HG02973 (cell line): Measurements from ENCODE around the gene HACD2.

ENCODE experiments used
- ATAC-seq: cut with Tn5 transposase; IDR thresholded peaks from one replicate; pipeline ENCODE4 v1.9.1; 2021; ENCODE audit warnings: moderate library complexity; ENCODE audit not compliant: unreplicated experiment

Gene HACD2

DNA sequence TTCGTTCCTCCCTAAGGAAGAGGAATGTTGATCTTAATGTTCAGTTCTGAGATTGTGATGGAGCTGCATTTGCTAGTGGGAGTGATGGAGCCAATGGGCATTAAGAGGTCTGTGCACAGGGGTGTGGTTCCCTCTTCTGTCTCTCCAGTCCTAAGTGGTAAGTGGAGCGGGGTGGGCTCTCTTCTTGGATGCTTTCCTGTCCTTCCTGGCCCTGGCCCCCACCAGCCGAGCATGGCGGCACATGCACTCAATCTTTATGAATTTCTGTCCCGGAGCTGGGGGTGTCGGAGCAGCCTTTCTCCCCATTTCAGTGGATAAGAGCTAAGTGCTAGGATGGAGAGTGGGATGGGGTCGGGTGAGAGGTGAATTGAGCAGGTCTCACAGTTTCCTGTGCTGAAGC lies 98.4 kb downstream of the HACD2 start:
- ATAC-seq, result no peak

DNA sequence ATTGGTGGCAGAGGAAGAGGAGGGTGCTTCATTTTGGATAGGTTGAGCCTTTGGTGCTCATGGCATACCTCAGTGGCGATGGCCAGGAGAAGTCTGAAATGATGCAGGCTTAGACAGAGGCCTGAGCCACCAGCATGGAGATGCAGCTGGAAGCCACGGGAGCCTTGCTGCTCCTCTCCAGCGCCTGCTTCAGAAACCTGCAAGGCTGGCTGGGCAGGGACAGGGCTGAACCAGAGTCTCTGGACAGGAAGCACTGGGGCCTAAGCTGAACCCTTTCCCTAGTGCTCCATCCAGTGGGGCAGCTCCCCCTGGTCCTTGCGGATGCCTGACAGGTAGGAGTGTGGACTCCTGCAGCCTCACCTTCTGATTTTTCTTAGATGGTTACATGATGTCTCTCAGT lies 99.3 kb downstream of the HACD2 start:
- ATAC-seq, result no peak

DNA sequence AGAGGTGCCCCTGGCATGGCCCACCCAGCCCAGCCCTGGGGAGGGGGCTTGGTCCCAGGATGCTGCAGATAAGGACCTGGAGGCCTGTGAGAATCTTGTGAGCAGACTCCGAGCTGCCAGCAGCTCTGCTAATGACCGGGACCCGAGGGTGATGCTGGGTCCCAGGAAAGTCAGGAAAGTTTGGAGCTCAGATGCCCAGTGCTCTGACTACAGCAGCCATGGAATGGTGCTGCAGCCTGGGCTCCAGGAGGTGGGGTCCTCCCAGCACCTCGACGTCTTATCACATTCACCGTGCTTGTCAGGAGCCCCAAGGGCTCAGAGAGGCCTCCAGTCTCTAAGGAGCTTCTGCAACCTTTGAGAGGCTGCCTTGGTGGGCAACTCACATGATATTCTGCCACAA lies 101.7 kb downstream of the HACD2 start:
- no peak for ATAC-seq

DNA sequence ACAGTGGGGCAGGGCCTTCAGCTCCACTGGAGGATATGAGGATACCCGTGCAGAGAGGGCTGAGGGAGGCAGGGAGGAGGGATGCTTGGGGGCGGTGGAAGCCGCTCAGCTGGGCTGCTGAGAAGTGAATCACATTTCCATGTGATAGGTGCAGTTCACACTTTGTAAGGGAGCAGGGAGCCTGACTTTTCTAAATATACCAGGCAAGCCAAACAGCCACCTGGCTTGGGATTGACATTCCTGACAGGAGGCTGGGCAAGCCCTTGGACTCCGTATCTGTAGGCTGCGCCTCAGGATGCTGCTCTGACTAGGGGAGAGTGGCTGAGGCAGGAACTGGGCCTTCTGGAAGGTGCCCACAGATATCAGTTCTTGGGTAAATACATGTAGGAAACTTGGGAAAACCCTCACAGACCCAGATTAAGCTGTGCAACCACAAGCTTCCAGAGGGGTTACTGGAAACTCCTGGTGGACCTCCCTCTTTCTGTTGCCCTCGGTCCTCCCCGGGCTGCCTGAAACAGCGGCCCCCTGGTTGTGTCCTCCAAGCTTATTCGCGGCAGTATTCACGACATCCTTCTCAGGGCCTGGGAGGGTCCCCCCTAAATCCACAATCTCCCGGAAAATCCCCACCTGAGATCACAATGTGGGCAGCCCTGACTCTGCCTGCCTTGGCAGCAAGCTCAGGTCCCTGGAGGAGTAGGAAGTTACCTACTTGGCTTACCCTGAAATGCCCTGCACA lies 103.0 kb downstream of the HACD2 start:
- no peak for ATAC-seq

DNA sequence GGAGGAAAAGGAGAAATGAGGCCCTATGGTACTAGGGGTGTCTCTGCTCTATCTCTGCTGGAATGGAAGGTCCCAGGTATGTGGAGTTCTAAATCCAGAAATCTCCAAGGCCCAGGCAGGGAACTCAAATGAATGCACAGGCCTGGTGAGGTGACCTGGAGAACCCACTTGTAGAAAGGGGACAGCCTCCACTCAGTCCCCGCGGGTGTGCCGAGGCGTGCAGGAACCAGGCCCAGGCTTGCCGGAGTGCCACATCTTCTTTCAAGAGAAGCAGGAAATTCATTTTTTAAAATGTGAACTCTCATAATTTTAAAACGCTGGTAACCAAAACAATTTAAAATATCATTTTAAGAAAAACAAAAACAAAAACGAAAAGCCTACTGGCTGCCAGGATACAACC lies 103.8 kb downstream of the HACD2 start:
- ATAC-seq, result no peak

DNA sequence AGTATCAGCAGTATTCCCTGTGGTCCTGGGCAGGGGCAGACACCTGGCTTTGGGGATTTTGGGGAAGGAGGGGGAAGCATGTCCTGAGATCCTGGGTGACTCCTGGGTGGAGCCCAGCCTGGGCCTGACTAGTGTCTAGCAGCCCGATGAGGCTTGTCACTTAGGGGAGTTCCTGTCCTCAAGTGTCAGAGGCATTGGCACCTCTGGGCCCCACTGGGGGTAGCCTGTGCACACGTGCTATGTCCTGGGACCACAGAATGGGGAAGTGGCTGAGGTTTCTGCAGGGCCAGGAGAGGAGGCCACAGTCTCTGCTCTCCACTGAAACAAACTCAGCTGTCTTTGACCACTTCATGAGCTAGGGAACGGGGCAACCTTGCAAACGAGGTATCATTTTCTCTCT lies 104.4 kb downstream of the HACD2 start:
- no peak for ATAC-seq

DNA sequence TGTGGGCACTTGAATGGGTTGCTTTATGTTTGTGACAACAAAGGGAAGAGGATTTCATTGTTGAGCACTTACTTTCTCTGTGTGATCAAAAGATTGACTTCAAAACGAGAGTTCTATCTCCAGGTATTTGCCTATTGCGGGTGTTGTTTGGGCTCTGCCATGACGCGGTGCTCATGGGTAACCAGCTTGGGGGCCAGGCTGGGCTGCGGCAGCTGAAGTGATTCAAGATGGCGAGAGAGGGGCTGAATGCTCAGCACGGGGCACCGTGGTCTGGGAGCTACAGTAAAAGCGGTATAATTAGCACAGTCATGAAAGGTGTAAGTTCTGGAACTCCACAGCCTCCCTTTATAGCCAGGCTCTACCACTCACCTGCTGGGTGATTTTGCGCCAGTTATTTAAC lies 105.0 kb downstream of the HACD2 start:
- no peak for ATAC-seq

DNA sequence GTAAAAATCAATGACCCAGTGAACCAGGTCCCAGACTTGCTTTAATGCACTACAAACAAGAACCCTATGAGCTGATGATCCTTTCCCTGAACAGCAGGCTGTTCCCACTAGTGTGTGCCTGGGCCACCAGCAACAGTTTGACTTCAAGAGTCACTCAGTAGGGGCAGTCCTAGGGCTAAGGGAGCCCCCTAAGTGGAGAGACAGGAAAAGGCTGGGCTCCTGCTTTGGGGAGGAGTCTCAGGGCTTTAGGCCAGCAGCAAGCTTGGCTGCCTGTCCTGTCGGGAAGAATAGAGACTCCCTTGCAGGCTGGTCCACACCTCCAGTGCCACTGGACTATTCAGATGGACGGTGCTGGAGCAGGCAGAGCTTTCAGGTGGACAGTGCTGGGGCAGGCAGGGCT lies 106.5 kb downstream of the HACD2 start:
- ATAC-seq, result no peak

DNA sequence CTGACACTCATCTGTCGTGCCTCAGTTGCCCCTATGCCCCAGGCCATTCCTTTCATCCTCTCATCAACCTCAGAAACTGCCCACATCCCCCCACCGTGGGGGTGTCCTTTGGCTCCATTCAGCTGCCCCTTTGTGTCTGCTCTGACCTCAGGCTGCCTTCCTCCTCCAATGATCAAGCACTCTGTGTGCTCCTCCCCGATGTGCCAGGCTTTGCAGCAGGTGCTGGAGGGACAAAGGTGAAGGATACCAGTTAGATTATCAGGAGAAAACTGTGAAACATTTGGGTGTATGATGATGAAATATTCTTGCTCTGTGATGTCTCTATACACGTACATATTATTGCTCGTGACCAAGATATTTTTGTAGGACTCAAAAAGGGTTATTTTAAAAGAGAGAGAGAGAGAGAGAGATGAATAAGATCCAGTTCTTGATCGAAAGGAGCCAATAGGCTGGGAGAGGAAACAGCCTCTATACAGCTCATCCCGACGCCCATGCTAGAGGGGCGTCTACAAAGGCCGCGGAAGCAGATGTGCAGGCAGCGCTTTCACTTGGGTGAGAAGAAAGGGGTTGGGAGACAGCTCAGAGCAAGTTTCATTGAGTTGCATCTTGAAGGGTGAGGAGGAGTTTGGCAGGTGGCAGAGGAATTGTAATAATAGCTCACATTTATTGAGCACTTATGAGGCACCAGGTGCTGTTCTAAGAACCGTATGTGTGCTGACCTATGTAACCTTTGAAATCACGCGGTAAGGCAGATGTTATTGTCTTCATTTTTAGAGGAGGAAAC lies 107.7 kb downstream of the HACD2 start:
- no peak for ATAC-seq

DNA sequence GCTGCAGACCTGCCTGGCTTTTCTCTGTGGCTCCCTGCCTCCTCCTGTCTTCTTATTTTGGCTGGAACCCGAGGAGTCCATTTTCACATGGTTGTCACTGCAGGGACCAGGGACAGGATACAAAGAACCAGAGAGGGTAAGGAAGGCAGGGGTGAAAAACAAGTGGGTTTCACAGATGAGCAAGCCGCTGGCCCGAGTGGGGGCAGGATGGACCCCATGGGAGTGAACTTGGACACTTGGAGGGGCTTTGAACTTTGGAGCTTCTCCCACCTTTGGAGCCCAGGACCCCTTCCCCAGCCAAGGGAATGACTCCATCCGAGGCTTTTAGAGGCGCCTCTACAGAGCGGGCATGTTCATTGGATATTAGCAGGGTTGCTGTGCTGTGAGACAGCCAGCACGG lies 109.1 kb downstream of the HACD2 start:
- ATAC-seq, result no peak

DNA sequence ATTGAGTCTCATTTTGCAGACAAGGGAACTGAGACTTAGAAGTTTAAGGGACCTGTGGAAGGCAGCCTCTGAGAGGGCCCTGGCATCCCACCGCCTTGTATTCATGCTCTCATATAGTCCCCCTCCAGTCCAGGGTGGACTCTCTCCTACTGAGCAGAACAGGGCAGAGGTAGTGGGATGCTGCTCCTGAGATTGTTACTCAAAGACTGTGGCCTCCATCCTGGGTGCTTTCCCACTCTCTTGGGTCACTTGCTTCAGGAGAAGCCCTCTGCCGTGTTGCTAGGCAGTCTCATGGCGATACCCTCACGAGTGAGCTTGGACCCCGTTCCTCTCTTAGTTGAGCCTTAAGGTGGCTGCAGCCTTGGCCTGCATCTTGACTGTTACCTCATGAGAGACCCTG lies 113.7 kb downstream of the HACD2 start:
- no peak for ATAC-seq

DNA sequence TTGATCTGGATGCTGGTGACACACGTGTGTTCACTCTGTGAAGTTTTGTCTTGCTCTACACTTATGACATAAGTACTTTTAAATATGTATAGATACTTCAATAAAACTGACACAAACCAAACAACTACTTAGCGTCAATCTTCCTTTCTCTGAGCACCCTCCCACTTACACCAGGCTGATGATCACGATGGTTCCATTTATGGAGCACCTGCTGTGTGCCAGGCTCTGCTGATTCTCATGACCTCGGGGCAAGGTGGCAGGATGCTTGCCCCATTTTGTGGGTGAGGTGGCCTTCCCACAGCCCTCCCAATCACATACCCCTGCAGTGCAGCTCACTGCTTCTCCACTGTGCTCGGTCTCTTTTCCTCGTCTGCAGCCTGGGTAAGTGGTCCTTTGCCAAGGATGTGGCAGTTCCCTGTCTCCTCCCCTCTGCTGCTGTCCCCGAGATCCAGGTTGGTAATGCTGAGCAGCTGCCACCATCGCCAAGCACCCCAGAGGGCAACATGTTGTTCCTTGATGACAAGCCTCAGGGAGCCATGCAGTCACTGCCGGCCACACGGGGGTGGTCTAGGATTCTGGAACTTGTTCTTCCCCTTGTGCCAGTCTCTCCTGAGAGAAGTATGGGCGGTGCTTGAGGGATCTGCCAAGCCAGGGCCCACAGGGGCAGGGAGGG lies 115.4 kb downstream of the HACD2 start:
- ATAC-seq, result no peak

DNA sequence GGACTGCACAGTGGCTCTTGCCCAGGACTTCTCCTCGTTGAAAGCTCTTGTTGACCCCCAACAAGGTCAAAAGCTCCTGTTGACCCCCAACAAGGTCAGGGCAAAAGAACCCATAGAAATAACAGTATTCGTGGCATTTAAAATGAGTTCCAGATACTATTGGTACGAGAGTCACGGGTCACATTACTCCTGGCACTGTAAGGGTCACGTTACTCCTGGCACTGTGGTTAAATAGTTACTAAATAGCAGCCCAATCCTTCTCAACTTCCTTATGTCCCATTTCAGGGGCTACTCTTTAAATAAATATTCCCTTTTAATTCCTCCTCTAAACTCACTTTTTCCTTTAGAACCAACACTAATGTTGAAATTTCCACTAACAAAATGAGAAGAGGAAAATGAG lies 117.8 kb downstream of the HACD2 start:
- ATAC-seq, result no peak

DNA sequence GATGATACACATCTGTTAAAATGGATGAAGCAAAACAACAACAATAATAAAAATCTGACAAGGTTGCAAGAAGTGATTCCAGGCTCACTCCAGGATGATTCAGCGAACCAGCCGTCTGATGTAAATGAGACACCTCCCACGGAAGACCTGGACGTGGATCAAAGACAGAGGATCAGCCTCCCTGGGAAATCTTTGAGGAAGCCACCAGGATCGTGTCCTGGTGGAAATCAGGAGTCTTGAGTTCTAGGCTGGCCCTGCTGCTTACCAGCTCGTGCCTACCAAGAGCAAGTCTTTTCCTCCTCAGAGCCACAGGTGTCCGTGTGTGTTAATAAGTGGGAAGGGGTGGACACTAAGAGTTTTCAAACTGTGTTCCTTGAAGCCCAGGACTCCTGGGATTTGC lies 120.6 kb downstream of the HACD2 start:
- ATAC-seq, result no peak

DNA sequence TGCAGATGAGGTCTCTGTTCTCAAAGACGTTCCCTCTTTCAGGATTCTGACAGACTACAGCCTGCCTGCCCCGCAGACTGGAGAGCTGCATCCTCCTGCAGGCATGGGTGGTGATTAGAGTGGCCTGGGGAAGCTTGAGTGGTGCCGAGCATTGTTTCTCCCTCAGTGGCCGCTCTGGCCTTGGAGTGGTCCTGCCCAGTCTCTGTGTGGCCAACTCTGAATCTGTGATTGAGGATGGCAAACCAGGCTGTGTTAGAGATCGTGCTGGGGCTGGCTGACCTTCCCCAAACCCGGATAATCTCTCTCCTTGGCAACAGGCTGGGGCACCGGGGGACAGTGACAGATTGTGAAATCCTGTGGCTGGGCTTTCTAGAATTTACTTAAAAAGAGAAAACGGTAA lies 125.0 kb downstream of the HACD2 start:
- ATAC-seq, result no peak

DNA sequence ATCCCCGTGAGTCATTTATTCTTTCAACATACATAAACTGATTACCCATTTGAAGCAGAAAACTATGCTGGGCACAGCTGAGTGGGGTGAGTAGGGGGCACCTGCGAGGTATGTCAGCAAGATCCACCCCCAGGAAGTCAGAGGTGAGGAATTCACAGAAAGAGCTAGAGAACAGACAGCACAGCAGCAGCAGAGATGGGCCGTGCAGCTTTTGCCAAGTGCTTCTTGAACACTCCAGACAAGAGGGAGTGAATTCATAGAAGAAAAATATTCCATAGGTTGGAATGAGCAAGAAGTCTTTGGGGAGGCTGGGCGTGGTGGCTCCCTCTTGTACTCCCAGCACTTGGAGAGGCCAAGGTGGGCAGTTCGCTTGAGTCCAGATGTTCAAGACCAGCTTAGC lies 126.6 kb downstream of the HACD2 start:
- no peak for ATAC-seq

DNA sequence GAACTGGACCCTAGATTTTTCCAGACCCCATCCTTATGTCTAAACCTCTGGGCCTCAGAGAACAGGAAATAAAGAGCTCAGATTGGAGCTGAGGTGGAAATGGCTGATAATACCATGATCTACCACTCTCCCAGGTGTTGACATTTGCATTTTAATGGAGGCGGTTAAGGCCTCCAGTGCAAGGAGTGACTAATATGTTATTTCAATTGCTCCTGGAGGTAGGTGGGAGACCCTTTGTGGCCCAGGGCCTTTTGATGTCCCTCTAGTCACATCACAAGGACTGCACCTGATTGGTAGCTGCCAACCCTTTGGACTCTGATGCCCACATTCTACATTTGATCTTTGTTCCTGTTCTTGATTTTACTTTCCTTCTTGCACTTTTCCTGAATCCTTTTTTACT lies 127.0 kb downstream of the HACD2 start:
- no peak for ATAC-seq

DNA sequence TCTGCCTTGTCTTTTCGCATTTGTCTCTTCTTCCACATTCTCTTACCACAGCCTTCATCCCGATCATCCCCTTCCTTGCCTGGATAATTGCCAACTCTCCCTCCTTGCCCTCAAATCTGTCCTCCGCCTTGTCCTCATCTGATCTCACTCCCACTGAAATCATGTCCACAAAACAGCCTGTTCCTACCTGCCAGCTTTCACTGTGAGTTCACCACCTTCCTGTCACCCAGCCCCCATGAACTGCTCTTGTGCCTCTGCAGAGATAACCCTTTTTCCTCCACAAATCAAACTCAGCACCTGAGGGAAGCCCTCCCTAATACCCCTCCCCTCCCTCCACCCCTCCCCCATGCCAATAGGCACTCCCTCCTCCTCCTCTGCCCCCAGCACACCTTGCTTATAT lies 131.2 kb downstream of the HACD2 start:
- ATAC-seq, result no peak

DNA sequence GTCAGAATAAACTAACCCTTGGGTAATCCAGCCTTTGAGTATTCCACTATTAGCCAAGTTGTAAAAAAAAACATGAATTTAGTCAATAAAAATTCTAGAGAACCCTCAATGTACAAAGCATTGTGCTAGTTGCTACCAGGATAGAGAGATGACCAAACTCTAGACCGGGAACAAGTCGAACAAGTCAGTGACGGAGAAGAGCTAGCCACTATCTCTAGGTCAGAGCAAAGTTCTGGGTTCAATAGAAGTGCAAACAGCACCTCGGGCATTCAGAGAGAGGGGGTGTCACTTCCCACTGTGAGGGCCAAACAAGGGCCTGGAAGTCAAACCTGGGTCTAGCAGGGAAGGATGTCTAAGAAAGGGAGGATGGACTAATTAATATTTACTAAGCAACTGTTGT lies 133.7 kb downstream of the HACD2 start:
- no peak for ATAC-seq

DNA sequence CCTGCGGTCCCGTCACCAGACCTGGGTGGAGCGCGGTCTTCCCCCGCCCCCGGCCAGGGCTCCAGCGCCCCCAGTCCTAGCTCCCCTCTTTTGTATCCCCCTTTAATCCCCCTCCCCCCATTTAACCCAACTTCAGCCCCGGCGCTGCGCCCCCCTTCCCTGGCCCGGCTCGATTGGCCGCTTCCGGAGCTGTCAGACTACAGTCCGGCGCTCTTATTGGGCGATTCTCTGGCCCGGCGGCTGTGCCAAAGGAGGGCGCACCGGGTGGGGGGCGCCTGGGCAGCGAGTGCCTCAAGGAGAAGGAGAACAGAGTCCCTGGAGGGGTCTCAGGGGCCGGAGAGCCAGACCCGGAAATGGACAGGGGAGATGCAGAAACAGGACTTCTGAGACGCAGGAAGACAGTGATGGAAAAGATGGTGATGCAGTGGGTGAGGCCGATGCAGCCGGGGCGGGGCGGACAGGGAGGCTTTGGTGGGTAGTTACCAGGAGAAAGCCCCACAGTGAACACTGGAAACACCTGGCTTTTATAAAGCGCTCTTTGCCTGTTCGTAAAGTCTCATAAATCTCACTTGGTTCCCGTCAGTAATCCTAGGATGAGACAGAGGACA lies 134.8 kb downstream of the HACD2 start:
- no peak for ATAC-seq

DNA sequence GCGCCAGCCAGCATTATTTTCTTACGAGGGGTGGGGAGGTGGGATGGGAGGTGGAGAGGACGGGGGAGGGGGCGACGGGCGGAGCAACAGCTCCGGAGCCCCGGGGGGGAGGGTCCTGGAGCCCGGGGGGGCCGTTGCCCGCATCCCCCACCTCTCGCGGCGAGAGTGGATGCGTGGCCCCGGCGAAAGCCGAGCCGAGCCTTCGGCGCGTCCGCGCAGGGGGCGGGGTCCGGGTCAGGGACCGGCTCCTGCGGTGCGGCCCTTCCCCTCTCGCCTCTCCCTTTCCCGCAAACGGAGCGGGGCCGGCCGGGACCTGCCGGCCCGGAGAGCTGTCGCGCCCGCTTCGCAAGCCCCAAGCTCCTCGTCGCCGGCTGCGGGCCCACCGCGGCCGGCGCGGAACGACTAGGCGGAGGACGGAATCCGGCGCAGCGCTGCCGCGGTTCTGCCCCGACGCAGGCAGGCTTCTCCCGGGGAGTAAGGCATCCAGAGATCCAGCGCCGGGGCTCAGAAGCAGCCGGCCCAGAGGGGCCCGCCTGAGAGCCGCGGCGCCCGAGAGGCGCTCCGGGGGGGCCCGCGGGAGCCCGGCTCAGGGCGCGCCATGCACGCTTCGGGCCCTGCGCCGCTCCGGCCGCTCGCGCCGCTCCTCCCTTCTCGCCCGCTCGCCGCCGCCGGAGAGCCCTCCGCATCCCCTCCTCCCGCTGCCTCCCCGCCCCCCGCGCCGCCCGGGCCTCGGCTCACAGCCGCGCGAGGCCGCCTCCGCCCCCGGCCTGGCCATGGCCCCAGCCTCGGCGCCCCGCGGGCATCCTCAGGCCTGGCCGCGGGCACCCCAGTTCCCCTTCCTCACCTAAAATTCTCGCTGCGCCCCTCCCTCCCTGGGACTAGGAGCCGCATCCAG lies 135.5 kb downstream of the HACD2 start:
- no peak for ATAC-seq
